GM21717 (cell line): ENCODE measurements around the gene STOML3.

Experiments
- ATAC-seq: cut with Tn5 transposase; IDR thresholded peaks from one replicate; pipeline ENCODE4 v1.9.1; 2021; ENCODE audit warnings: mild to moderate bottlenecking, moderate library complexity; ENCODE audit not compliant: unreplicated experiment

The STOML3 gene

GRCh38 chr13:38993381-38993780, 2.8 kb upstream of the STOML3 start:
- no peak for ATAC-seq

GRCh38 chr13:38981096-38981495, 9.5 kb downstream of the STOML3 start:
- no peak for ATAC-seq

- ATAC-seq: no peak
Measured at GRCh38 chr13:38980750-38981078, 9.9 kb downstream of the STOML3 start.

GRCh38 chr13:38979891-38980749, 10.5 kb downstream of the STOML3 start:
- no peak for ATAC-seq

- no peak for ATAC-seq
Measured at GRCh38 chr13:38970380-38971051, 20.1 kb downstream of the STOML3 start.

- ATAC-seq: no peak
Measured at GRCh38 chr13:38969187-38969586, 21.4 kb downstream of the STOML3 start.

- ATAC-seq: no peak
Measured at GRCh38 chr13:38967446-38967845, 23.2 kb downstream of the STOML3 start.

GRCh38 chr13:38965281-38965680, 25.4 kb downstream of the STOML3 start:
- no peak for ATAC-seq

- ATAC-seq: no peak
Measured at GRCh38 chr13:38960175-38960574, 30.5 kb downstream of the STOML3 start.

- no peak for ATAC-seq
Measured at GRCh38 chr13:38957794-38958592, 32.6 kb downstream of the STOML3 start.

GRCh38 chr13:38954844-38955243, 35.8 kb downstream of the STOML3 start:
- ATAC-seq: no peak

GRCh38 chr13:38954291-38954690, 36.3 kb downstream of the STOML3 start:
- no peak for ATAC-seq

GRCh38 chr13:38952827-38953226, 37.8 kb downstream of the STOML3 start:
- no peak for ATAC-seq

- ATAC-seq: no peak
Measured at GRCh38 chr13:38951525-38952313, 38.9 kb downstream of the STOML3 start.

- ATAC-seq: no peak
Measured at GRCh38 chr13:38950987-38951386, 39.6 kb downstream of the STOML3 start.

GRCh38 chr13:38947054-38947453, 43.6 kb downstream of the STOML3 start:
- ATAC-seq: no peak

- ATAC-seq: no peak
Measured at GRCh38 chr13:38944219-38944618, 46.4 kb downstream of the STOML3 start.

GRCh38 chr13:38943231-38943630, 47.4 kb downstream of the STOML3 start:
- ATAC-seq: no peak

GRCh38 chr13:38941353-38941945, 49.2 kb downstream of the STOML3 start:
- no peak for ATAC-seq

- no peak for ATAC-seq
Measured at GRCh38 chr13:38933786-38934185, 56.8 kb downstream of the STOML3 start.
